GM19372 (cell line): ENCODE measurements around the gene SLC7A4.
"Not testable (repeated sequence)": the region's sequence is repeated elsewhere in the genome, so short reads cannot be mapped to it uniquely, and the experiment has no call there.

Source experiments
- ATAC-seq: cut with Tn5 transposase; IDR thresholded peaks from one replicate; pipeline ENCODE4 v1.9.1; 2021; ENCODE audit warnings: mild to moderate bottlenecking, low read depth, moderate library complexity; ENCODE audit not compliant: unreplicated experiment

The SLC7A4 gene

DNA sequence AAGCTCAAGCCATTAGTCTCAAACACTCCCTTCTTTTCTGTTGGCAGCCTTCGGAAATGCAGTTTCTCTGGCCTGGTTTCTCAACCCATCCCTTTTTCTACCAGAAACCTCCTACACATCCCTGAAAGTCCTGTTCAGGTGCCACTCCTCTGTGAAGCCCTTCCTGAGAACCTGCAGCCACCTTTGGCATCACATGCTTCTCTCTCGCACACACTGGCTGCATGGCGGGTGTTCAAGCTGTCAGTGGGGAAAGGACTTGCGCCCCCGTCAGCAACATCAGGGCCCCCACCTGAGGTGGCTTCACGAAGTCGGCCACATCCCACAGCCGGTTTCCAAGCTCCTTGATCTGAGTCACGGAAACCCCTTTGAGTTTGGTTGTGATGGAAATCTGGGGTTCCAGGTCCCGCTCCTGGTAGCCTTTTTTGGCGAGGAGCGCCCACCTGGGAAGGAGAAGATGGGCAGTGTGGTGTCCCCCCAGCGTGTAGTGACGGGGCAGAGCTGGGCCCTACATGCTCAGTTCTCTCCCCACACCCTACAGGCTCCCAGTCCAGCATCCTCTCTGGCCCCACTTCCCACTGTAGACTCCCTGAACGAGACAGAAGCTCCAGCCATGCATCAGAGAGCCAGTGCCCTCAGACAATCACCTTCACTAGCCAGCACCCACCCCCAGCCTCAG, 11.6 kb upstream of the SLC7A4 start:
- no peak for ATAC-seq

DNA sequence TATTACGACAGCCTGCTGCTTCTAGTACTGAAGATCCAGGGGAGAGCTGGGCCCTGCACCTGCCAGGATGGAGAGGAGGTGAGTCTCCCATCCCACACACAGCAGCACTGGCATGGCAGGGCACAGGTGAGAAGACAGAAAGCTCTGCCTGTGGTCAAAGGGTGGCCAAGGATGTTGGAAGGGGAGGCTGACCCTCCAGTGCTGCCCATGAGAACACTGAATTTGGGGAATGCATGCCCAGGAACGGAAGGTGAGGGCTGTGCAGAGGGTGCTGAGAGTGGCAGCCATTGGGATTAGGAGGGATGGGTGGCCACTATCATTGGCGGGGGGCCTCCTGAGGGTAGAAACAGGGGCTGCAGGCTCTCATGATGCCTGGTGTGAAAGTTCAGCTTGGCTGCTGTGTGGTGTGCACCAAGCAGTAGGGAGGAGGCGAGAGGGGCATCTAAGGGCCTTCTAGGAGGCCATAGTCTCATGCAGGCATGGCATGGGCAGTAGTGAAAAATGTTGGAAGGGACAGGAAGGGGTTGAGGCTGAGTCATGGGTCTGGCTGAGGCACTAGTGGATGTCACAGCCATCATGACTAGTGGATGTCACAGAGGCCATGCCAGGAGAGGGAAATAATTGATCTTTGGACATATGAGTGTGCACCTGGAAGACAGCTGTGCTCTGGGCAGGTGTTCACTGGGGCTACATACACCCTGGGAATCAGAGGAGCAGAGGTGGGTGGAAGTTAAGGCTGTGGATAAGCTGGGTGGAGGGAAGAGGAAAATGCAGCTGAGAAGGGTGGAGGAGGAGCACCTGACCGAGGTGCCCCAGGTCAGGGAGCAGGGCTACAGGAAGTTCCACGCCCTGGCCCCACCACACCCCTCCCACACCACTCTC, 10.9 kb upstream of the SLC7A4 start:
- no peak for ATAC-seq

DNA sequence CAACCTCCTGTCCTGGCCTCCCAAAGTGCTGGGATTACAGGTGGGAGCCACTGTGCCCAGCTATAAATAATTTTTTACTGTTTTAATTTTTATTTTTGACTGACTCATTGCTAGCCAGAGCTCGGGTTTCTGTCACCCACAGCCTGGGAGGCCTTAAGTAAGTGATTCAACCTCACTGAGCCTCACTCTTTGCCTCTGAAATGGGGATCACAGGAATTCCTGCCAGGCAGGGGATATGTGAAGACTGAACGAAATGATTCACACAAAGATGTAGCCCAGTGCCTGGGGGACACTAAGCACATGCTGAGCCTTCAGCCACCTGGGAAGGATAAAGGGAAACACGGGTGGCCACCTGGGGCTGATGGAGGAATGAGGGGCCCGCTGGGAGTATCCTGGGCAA, 9.6 kb upstream of the SLC7A4 start:
- ATAC-seq = no peak

DNA sequence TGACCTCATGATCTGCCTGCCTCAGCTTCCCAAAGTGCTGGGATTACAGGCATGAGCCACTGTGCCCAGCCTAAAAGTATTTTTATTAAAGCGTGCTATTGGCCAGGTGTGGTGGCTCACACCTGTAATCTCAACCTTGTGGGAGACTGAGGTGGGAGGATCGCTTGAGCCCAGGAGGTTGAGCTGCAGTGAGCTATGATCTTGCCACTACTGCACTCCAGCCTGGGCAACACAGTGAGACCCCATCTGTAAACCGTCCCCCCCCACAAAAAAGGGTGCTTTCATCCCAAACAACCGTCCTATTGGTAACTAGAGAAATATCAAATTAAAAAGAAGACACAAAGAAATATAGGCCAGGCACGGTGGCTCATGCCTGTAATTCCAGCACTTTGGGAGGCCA, 6.8 kb upstream of the SLC7A4 start:
- not testable (repeated sequence) for ATAC-seq

DNA sequence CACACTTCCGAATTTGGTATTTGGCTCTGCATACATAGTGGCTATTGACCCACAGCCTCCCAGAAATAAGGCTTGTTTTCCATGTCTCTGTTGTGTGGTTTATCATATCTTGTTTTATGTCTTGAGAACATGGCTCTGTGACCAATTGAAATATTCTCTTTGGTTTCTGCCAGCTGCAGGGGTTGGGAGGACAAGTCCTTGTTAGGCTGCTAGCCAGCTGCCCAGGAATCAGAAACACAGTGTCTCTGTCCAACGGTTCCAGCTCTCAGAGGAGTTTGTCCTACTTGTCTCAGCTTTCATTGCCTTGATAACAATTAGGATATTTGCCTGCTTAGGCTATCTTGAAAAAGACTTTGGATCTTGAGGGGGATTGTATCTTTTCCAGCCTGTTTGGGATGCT, 6.0 kb upstream of the SLC7A4 start:
- ATAC-seq = no peak

DNA sequence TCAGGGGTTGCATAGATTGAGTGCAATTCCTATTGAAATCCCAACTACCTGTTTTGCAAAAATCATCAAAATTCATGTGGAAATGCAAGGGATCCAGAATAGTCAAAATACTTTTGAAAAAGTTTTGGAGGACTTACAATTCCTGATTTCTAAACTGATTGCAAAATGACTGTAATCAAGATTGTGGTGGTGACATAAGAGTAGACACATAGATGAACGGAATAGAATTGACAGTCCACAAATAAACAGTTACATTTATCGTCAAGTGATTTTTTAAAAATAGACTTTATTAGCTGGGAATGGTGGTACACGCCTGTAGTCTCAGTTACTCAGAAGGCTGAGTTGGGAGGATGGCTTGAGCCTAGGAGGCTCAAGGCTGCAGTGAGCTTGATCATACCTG, 2.6 kb upstream of the SLC7A4 start:
- ATAC-seq = no peak

DNA sequence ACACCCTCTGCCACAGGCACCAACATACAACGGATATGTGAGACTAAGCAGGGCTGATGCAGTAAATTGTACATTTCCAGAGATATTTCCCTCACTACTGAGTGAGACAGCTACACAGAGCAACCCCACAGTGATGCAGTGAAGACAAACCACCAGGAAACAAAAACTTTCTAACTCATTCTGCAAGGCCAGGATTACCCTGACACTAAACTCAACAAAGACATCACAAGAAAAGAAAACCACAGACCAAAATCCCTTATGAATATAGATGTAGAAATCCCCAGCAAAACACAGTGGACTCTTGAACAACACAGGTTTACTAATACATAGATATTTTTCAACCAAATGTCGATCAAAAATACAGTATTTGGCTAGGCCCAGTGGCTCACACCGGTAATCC, 1.5 kb upstream of the SLC7A4 start:
- ATAC-seq = no peak

DNA sequence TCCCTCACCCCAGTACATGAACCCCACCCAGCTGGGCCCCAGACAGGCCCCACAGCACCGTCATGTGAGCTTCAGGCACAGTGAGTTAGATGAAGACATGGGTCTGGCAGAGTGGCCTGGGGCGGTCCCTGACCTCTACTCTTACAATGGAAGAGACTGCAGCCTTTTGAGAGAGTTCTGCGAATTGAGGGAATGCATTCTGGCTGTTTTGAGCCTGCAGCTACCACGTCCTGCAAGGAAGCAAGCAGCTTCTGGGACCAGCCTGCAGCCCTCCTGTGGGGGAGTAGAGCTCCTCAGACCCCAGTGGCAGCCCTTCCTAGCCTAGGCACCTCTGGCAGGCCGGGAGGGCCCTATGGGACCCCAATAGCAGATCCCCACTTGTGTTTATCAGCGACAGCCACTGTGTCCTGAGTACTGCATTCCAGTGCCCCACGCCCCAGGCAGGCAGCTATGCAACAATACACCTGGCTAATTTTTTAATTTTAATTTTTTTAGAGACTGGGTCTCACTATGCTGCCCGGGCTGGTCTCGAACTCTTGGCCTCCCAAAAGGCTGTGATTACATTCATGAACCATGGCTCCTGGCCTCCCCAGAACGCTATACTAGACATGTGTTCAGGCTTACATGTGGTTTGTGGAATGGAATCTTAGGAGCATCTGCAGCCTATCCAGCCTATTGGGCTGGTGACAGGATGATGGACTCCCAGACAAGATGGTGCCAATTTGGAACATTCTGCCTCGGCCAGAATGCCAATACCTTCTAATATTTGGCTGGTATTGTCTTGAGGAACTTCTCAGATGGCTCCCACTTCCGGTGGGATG, 717 bp upstream of the SLC7A4 start:
- ATAC-seq = no peak

DNA sequence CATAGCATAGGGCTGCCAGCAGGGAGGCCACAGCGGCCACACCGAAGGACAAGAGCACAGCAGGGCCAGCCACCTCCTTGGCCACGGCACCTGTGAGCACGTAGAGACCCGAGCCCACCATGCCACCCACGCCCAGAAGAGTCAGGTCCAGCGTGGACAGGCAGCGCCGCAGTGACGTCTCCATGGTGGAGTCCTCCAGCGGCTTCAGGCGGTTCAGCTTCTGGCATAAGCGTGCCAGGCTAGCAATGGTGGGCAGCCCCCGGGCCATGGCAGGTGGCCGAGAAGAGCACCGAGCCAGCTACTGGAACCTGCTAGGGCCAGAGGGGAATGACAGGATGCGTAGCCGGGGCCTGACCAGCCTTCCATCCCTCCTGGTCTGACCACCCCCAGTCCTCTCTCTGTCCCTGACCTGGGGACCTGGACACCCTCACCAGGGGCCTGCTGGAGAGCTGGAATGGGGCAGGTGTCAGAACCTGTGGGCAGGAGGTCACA, 770 bp downstream of the SLC7A4 start:
- ATAC-seq = no peak

DNA sequence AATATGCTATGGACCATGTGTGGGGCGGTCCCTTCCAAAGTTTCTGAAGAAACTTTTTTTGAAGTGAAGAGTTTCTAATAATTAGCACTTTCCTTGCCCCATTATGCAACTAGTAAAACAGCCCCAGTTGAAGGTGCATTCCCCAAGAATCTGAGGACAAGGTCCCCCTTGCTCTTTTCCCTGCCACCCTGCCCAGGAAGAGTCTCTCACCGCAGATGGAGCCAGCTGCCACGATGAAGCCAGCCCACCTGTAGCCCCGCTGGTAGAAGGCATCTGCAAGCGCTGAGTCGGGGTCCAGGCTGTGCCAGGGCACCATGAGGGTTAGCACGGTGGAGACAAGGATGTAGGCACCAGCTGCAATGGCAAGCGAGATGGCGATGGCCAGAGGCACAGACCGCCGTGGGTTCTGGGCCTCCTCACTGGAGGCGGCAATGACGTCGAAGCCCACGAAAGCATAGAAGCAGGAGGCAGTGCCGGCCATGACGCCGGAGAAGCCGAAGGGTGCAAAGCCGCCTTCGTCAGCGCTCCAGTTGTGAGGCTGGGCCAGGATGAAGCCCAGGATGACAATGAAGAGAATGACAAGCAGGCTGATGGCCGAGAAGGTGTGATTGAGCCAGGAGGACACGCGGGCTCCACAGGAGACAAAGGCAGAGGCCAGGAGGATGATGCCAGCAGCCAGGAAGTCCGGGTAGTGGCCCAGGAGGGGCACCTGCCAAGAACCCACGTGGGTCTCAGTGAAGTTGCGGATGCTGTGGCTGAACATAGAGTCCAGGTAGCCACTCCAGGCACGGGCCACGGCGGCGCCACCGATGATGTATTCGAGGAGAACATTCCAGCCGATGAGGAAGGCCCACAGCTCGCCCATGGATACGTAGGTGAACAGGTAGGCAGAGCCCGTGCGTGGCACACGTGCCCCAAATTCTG, 1.5 kb downstream of the SLC7A4 start:
- no peak for ATAC-seq

DNA sequence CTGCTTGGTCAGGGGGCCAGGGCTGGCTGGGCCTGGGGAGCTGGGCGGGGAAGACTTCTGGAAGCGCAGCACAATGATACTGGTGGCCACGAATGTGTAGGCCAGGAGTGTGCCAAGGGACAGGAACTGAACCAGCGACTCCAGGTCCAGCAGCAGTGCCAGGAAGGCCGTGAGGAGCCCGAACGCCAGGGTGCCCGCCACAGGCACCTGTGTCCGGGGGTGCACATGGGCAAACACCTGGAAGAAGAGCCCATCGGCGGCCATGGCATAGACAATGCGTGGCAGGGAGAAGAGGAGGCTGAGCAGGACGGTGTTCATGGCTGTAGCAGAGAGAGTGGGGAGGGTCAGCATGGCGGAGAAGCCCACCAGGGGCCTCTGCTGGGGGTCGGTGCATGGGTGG, 2.3 kb downstream of the SLC7A4 start:
- no peak for ATAC-seq

DNA sequence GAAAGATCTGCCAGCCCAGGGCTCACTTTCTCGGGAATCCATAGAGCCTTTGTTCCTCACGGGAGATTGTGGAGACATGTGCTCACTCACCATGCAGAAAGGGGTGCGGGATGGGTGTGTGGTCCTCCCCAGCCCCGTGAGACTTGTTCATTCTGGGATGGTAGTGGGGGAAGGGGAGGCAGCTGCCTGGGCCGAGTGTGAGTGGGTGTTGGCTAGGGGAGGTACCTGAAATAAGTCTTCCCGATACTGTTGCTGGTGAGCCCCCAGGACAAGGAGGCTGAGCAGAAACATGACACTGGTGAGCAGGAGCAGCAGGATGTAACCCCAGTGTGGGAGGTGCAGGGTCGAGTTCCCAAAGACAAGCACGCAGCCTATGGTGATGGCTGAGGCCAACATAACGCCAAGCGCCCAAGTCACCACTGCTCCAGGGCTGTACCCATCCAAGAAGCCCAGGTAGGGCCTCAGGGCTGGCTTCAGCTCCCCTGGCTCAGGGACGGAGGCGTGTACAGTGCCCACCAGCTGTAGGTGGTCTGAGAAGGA, 2.8 kb downstream of the SLC7A4 start:
- no peak for ATAC-seq

DNA sequence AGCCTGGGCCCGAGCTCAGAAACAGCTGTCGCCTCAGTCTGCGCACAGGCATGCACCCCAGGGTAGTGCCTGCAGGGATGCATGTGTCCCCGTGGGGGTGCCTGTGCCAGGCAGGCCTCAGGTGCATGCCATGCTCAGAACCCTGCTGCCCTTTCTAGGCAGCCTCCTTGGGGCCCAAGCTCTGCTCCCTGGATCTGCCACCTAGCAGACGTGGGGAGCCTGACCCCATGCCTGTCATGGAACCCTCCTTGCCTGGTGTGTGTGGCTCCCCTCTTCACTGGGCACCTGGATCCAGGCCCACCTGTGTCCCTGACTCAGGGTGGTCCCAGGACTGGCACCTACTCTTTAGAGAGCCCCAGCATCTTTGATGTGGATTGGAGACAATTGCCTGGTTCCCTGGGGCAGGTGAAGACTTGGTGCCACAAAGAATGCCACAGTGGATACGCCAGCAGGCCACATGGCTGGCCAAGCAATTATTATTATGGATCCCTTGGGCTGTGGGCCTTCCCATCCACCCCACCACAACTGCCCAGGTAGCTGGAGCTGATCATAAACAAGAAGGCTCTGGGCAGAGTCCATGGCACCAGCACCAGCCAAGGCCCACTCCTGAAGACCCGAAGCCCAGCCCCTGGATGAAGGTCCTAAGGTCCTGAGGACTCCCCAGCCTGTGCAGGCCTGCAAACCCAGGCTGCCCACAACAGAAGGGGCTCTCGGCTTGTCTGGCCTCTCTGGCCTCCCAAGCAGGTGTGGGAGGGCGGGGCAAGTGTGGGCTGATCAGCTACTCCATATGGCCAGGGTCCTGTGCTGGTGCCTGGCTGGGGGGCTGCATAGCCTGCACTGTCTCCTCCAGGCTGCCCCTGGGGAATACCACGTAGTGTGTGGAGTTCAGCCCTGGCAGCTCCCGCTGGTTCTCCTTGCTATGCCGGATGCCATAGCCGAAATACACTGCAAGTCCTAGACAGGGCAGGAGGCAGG, 3.8 kb downstream of the SLC7A4 start:
- ATAC-seq = no peak

DNA sequence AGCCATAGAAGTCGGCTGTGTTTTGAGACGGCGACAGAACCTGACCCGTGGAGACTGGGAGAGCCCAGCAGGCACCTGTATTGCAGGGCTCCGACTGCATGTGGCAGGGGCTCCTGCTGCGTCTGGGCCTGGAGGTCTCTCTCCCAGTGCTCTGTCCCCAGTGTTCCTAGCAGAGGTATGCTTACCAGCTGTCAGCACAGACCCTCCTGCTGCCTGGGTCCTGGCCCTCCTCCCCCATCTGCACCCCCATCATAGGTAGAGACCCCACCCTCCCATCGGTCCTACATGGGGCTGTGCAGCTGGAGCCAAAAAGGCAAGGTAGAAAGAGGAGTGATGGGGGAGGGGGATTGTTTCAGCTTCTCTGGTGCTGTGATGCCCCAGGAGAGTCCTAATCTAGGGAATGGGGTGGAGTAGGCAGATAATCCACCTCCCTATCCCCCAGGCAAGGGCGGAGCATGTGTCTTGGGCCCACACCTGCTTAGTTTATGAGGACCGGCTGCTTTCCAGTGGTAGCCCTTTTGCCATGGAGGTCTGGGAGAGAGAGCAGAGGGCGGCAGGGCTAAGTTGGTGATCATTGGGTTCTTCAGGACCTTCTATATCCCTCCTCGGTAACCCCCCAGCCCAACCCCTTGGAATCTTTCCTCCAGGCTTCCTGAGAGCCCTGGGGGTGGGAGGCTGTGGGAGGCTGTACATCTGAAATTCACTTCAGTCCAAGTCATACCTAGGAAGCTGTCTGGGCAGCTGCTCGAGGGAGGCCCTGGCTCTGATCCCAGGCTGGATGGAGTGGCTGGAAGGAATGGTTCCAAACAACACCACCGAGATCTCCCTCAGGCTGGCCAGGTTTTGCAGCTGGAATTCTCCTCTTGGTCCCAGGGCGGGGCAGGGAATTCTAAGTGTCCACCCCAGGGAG, 5.3 kb downstream of the SLC7A4 start:
- no peak for ATAC-seq

DNA sequence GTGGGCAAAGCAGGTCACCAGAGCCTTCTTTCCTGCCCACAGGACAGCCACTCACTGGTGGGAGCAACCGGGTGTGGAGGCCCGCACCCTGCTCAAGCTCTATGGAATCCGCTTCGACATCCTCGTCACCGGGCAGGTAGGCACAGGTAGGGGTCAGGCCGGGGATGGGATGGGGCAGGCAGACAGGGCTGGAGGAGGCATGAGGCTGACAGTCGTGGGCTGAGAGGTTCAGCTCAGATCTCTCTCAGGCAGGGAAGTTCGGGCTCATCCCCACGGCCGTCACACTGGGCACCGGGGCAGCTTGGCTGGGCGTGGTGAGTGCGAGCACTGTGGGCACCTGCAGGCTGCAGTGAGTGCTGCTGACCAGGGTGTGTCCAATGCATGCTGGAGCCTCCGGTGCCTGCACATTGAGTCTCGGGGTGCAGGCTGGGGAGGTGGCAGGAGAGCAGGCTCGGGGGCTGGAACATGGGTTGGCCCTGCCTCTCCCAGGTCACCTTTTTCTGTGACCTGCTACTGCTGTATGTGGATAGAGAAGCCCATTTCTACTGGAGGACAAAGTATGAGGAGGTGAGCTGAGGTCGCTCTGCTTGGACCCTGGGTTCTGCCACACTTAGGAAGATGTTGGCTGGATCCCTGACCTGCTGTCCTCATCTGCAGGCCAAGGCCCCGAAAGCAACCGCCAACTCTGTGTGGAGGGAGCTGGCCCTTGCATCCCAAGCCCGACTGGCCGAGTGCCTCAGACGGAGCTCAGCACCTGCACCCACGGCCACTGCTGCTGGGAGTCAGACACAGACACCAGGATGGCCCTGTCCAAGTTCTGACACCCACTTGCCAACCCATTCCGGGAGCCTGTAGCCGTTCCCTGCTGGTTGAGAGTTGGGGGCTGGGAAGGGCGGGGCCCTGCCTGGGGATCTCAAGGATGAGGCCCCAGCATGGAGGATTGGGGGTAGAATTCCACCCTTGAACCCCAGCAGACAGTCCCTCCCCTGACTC, 6.3 kb downstream of the SLC7A4 start:
- ATAC-seq = no peak

DNA sequence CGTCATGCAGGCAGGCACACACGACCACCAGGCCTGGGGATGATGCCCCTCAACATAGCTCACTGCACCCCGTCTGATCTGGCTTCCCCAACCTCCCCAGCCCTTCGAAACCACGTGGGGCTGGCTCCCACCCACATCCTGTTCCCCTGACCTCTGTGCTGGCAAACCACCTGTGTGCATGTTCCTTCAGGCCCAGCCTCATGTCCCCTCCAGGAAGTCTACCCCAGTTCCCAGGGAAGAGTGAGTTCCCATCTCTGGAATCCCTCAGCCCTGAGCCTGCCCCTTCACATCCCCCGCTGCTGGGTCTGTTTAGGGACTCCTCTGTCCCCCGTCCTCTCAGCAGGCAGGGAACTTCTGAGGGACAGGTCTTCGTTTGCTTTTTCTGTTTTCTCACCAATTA, 7.1 kb downstream of the SLC7A4 start:
- ATAC-seq = no peak
